GM13976 (cell line): ENCODE measurements around the gene TMEM229B.
"Not testable (repeated sequence)": the region's sequence is repeated elsewhere in the genome, so short reads cannot be mapped to it uniquely, and the experiment has no call there.

Experiments used
- DNase-seq: peaks from one replicate; pipeline ENCODE4 v3.0.0; 2012; ENCODE audit warnings: low spot score
- CTCF ChIP-seq: IDR thresholded peaks from 2 replicates; pipeline ENCODE4 v1.5.1; 2012; ENCODE audit warnings: borderline replicate concordance, mild to moderate bottlenecking; ENCODE audit not compliant: insufficient read depth; ENCODE audit errors: extremely low read depth, missing control alignments, control extremely low read depth
- in situ Hi-C: fragments of 300-500 bp; cut with MboI; formaldehyde crosslinking; loops from one replicate; pipeline ENCODE4 v1.12.0; 2022; ENCODE audit warnings: low sequenced_read_pairs, mixed read lengths, inconsistent platforms; ENCODE audit not compliant: unreplicated experiment

Gene TMEM229B

GRCh38 chr14:67461996-67462395 is 26.5 kb downstream of the TMEM229B start:
- DNase-seq: no peak
- no peak for TF ChIP-seq CTCF
- in situ Hi-C loops: no loop called here

- no peak for TF ChIP-seq CTCF
- in situ Hi-C loops: no loop called here
- DNase-seq: no peak
Observed at GRCh38 chr14:67461341-67461985, 27.1 kb downstream of the TMEM229B start.

GRCh38 chr14:67459336-67459735 is 29.2 kb downstream of the TMEM229B start:
- no peak for DNase-seq
- in situ Hi-C loops: no loop called here
- no peak for TF ChIP-seq CTCF

GRCh38 chr14:67457782-67458181 is 30.7 kb downstream of the TMEM229B start:
- TF ChIP-seq CTCF: no peak
- DNase-seq: no peak

GRCh38 chr14:67456732-67457131 is 31.8 kb downstream of the TMEM229B start:
- in situ Hi-C loops: no loop called here
- TF ChIP-seq CTCF: no peak
- no peak for DNase-seq

More at GRCh38 chr14:67457782-67458181, 30.7 kb downstream of the TMEM229B start:
- in situ Hi-C loops: no loop called here

GRCh38 chr14:67453575-67454300 is 34.8 kb downstream of the TMEM229B start:
- TF ChIP-seq CTCF: no peak
- DNase-seq: no peak
- in situ Hi-C loops: no loop called here

- DNase-seq, in situ Hi-C loops: not testable (repeated sequence)
Observed at GRCh38 chr14:67451667-67452066, 36.9 kb downstream of the TMEM229B start.
